GM18526 (cell line): ENCODE measurements around the gene RSRC1.

Experiments
- POLR2A ChIP-seq: IDR thresholded peaks from 3 replicates; pipeline ENCODE4 v1.6.1; 2011; ENCODE audit not compliant: insufficient read length; ENCODE audit errors: extremely low read depth

Gene RSRC1

DNA sequence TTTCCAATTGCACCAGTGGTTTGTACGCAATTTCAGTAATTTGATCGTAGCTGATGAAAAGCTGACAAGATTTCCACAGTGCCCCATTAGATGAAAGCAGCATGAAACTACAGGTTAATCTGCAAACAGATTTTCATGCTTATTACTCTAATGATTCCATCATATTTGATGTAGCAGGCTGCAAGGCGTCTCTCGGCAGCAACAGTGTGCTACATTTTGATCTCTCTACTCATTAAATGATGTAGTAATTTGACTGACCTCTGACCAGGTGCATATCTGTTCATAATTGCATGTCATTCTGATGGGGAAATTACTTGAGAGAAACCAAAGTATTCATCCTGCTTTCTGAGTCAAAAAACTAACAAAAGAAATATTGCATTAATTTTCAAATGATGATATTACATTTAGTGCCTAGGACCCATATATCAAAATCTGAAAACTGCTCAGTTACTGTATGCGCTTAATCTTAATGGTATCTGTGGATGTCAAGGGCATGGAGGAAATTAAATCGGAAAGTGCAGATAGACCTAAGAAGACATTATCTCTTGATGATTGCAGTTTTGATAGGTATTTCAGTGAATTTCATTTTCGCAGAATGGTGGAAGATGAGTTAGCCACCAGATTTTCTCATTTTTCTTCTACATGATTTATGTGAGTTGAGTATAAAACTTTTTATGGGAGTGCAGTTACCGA lies 198.5 kb downstream of the RSRC1 start:
- no peak for TF ChIP-seq POLR2A

DNA sequence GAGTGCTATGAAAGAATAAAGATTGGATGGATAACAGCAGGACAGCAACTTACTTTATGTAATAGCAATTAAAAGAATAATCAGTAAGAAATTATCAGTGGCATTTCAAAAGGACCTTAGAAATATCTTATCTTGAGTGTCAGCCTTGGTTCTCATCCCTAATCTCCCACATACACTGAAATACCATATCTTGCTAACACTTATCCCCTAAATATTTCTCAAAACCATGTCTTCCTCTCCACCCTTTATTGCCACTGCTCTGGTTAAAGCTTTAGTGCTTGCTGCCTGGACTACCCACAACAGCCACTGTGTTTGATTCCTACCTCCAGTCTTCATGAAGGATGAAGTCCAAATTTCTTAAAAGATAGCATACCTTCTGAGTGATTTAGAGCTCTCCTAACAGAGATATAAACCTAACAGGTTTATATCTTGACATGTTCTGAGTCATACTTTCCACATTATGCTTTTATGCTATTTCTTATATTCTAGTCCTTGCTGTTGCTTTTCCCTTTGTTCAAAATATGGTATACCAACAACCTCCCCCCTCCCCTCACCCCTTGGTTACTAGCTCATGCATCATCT lies 202.8 kb downstream of the RSRC1 start:
- TF ChIP-seq POLR2A, result no peak

DNA sequence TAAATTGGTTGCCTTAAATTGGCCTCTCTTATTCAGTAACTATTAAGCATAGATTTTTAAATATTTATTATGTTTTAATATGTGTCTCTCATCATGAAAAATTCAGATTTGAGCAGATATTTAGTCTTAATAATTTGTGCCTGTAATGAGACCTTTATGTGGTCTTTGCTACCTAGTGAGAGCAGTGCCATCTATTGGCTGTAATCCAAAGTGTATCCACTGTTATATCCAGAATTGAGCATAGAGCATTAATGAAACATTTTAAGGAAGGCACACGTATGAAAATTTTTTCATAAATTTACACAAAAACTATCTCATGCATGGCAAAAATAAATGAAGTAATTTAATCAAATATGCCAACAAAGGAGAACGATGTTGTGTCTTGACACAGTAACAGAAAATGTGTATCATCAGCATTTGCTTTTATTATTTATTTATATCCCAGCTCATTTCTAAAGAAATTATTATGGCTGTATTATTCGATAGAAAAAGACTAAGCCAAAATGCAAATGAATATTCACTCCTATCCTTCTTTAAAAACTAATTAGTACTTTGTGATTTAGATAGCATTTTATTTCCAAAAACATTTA lies 203.5 kb downstream of the RSRC1 start:
- TF ChIP-seq POLR2A, result no peak

DNA sequence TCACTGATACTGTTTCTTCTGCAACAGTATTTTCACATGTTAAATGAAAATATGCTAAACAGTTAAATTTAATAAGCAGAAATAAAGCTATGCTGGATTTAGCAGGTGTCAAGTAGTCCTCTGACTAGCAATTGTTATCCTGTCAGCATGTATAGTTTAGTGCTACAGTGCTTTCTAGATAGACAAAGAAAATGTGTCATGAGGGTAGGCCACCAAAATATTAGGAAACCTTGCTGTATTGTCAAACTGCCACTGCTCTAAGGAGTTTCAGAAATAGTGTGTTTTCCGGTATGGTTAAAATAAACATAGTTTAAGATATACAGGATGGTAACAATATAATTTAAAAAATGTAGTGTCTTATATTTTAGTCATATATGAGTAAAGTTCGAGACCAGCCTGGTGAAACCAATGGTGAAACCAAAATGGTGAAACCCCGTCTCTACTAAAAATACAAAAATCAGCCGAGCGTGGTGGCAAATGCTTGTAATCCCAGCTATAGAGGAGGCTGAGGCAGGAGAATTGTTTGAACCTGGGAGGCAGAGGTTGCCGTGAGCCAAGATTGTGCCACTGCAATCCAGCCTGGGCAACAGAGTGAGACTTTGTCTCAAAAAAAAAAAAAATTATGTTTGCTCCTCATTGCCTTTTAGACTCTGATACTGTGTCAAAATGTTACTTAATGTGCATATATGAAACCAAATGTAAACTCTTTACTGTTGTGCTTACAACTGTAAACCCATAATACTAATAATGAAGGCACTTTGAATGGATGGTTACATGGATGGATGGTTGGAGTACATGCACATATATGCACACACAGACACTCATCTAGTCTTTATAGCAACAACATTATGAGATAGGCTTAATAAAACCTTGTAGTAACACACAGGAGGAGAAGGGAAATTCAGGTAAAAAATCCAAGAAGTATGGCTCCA lies 204.8 kb downstream of the RSRC1 start:
- TF ChIP-seq POLR2A, result no peak

DNA sequence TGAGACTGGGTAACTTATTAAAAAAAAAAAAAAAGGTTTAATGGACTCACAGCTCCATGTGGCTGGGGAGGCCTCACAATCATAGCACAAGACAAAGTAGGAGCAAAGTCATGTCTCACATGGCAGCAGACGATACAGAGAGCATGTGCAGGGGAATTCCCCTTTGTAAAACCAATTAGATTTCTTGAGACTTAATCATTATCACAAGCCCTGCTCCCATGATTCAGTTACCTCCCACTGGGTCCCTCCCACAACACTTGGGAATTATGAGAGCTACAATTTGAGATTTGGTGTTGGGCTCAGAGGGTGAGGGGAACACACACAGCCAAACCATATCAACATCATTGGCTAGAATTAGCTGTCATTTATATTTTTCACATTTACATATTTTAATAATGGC lies 221.0 kb downstream of the RSRC1 start:
- no peak for TF ChIP-seq POLR2A

DNA sequence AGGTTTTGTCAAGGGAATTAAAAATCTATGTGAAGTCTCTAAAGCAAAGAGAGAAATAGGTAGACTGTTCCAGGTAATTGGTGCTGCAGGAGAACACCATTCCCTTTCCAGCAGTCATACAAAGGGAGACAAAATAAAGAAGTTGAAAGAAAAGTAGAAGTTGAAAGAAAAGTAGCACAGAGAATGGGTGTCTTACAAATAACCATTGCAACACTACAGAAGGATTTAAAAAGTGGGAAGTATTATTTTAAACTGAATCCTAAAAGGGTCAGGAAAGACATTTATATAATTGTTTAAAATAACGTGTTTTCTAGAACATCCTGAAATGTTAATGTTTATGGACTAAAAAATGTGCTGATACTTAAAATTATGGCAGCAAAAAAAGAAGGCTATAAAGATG lies 223.8 kb downstream of the RSRC1 start:
- no peak for TF ChIP-seq POLR2A

DNA sequence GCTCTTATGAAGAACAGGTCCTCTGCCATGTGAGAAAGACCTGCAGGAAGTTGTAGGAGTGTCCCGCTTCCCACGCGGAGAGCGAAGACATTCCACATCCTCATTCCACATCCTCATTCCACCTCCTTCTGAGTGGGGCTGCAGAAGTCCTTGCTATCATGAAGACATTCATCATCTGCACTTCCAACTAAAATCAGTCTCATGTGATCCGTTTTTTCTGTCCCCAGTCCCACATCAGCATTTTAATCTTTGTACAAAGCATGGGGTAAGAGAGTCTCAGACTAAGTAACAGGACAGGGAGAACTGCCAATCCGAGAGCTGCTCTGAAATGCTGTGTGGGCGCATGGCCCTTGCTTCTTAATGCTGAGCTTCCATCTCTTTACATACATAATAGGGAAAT lies 227.2 kb downstream of the RSRC1 start:
- TF ChIP-seq POLR2A, result no peak

DNA sequence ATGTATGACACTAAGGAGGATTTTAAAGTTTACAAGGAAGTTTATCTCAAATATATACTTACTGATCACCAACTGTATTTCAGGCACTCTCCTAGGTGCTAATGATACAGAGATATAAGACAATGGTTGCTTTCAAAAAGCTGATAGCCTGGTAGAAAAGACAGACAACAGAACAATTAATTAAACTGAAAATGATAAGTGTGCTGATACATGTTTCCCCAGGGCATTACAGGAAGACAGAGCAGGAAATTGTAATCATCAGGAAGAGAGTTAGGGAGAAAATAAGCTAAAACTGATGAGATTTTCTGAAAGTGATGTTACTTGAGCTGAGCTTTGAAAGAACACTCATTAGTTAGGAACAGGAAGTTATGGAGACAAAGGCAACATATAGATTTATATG lies 229.7 kb downstream of the RSRC1 start:
- no peak for TF ChIP-seq POLR2A

DNA sequence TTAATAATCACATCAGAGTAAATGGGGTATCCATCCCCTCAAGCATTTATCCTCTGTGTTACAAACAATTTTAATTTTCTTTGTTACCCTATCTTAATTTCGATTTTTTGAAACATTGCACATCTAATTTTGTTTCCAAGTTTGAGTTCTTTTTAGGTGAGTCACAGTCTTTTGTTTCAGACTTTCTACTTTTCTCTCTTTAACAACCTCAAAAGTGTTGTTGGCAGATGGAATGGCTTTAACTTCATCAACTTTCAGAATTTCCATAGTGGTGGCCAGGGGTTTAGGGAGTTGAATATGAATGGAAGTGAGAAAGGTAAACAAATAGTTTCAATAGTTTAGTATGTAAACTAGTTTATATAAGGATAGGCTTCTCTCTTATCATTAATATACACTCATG lies 238.1 kb downstream of the RSRC1 start:
- no peak for TF ChIP-seq POLR2A

DNA sequence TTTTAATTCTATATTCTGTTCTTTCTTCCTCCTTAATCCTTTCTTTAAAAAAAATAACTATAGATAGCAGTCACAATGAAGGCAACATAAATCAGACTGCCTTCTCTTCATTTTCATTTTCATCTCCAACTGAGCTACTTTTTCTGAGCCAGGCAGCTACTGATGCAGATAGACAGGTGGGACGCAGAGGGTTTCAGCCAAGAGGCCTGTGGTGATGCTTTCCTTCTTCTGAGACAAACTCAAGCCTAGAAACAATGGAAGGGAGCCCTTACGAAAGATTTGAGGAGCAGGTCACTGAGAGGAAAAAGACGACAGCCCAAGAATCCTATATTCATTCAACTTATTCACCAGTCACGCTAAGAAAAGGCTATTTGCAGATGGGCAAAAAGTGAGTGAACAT lies 241.1 kb downstream of the RSRC1 start:
- TF ChIP-seq POLR2A, result no peak

DNA sequence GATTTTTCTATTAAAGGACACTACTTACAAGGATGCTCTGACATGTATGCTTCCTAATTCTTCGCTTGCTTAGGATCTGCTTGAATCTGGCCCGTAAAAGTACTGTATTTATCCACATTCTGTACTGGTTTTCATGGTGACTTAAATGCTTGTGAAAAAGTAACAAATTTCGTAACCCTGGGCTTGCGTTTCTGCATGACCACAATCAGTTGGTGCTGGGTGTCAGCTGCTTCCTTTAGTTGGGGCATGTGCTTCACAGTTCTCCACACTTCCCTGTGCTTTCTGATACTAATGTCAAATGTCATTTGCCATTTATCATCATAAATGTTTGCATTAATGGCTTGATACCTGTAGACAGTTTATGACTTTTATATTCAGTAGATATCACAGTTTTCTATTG lies 242.7 kb downstream of the RSRC1 start:
- TF ChIP-seq POLR2A, result no peak

DNA sequence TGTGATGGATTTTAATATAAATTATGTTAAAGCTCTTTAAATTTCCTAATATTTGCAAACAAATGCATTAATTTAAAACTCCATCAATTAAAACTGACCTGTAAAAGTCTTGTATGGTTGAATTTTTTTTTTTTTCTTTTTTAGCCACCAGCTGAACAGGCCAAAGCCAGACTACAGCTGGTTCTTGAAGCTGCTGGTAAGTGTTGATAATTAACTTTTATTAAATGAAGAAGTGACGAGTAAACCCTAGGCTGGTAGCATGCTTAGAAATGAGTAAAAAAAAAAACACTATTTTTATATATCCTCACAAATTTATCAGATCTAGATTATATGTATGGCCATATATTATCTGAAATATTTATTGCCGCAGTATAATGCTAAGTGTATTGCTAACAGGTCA lies 244.8 kb downstream of the RSRC1 start:
- no peak for TF ChIP-seq POLR2A

DNA sequence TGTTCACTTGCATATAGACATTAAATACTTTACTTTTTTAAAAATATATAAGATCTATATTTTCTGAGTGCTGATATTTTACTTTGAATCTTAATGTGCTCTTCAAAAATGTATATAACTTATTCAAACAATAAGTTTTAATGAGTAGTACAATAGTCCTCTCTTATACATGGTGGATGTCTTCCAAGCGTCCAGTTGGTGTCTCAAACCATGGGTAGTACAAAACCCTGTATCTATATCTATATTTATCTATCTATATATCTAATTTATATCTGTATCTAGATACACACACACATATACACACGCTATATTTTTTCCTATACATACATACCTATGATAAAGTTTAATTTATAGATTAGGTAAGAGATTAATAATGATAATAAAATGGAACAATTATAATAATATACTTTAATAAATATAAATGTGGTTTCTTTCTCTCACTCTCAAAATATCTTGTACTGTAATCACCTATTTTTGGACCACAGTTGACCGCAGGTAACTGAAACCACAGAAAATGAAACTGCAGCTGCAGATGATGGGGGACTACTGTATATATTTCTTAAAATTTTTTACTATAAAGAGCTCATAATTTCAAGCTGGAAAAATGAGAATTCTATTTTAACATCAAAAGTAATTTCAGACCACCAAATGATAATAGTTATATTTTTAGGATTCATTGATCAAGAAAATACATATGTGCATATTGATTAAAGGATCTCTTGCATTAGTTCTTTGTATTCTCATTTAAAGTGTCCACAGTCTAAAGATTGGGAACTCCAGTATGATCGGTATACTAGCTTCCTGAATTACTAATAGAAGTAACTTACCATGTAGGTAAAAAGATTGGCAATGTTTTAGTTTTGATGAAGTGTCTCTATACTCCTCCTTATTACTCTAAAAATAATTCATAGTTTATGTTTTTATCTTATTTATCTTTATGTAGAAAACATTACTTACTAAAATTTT lies 246.0 kb downstream of the RSRC1 start:
- TF ChIP-seq POLR2A, result no peak

DNA sequence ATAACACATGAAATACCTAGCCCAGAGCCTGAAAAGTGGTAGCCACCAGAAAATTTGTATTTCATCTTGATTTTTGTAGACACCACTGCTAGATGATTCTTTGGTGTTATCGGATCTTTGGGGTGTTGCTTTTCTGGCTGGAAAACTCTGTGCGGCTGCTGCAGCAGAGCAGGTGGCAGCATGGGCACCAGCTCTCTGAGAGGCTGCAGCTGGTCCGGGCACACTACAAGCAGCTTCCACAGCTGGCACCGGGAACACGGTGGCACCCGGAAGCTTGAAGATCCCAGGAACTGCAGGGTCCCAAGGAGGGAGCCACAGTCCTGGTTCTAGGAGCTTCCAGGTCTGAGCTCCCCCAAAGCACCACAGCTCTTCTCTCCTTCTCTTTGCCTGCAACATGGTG lies 249.4 kb downstream of the RSRC1 start:
- no peak for TF ChIP-seq POLR2A
